C4-2B (cell line): ENCODE data around the gene GALNT13.

Experiments
- H3K27ac ChIP-seq: fragments of 450-650 bp; 2 replicates; pipeline ENCODE4 v1.5.1; 2017
- ZFX ChIP-seq: fragments of 450-650 bp; IDR thresholded peaks from 2 replicates; pipeline ENCODE4 v1.6.1; 2017
- TF ChIP-seq, protein P1 (sequence below): fragments of 450-650 bp; conservative IDR thresholded peaks from 2 replicates; pipeline ENCODE4 v1.5.1; 2017; ENCODE audit warnings: mild to moderate bottlenecking

GALNT13 gene

GRCh38 chr2:154481336-154481735, 609.6 kb downstream of the GALNT13 start:
- H3K27ac ChIP-seq: no peak overlapping the region
- no peak for TF ChIP-seq ZFX
- TF ChIP-seq, protein P1, sequence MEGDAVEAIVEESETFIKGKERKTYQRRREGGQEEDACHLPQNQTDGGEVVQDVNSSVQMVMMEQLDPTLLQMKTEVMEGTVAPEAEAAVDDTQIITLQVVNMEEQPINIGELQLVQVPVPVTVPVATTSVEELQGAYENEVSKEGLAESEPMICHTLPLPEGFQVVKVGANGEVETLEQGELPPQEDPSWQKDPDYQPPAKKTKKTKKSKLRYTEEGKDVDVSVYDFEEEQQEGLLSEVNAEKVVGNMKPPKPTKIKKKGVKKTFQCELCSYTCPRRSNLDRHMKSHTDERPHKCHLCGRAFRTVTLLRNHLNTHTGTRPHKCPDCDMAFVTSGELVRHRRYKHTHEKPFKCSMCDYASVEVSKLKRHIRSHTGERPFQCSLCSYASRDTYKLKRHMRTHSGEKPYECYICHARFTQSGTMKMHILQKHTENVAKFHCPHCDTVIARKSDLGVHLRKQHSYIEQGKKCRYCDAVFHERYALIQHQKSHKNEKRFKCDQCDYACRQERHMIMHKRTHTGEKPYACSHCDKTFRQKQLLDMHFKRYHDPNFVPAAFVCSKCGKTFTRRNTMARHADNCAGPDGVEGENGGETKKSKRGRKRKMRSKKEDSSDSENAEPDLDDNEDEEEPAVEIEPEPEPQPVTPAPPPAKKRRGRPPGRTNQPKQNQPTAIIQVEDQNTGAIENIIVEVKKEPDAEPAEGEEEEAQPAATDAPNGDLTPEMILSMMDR: no peak

GRCh38 chr2:154484338-154485099, 612.8 kb downstream of the GALNT13 start:
- no peak overlapping the region for H3K27ac ChIP-seq
- TF ChIP-seq, protein P1: no peak

DNA sequence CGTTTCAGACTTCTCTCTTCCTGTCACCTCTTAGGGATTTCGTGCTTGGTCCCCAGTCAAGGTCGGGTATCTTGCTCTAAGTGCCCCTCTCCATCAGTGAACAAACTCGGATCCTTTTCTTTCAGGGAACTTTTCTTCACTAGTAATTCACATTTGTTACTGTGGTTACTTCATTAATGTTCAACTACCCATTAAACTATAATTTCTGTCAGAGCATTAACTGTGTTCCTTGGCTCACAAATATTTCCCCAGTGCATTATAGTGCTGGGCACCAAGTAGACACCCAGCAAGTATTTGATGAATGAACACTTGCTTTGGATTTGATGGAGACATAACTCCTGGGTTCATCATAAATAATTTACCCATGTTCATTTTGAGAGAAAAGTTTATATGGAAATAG, 617.1 kb downstream of the GALNT13 start:
- H3K27ac ChIP-seq: no peak overlapping the region
- TF ChIP-seq, protein P1: no peak
- TF ChIP-seq ZFX: no peak

DNA sequence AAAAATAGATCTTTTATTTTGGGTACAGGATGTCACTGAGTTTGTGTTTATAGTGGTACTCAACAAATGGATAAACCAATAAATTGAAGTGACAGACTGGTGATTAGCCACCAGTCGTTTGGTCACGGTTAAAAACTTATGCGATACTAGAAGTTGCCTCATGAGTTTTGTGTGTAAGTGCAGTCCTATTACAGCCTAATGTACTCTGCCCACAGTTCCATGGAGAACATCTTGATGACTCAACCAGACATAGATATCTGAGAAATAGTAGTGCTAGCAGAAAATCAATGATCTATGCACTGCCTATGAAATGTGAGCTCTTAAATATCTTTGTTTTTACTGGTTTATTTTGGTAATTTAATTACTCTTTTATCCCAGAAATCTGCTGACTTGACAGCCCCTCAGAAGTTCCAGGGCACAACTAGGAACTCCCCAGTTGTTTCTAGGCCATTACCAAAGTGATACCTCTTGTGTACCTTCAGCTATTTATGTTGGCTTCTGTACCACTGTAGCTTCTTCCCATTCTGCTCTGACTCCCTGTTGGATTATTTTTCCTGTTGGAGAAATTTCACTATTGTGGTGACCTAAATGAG, 617.6 kb downstream of the GALNT13 start:
- H3K27ac ChIP-seq: no peak overlapping the region
- TF ChIP-seq, protein P1: no peak

DNA sequence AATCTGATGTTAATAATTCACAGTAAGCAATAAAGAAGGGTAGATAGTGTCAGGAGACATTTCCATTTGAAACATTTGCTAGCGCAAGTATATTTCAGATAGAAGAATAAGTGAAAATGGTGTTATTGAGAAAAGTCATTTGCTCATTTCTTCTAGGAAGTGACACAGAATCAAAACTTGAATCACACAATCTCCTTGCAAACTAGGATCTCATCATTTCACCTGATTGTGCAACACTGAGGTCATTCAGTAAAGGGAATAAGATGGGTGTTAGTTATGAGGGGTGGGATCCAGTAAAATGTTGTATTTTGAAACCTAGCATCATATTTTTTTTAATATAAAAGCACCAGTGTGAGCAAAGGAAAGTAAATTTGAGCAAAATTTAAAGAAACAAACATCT, 618.8 kb downstream of the GALNT13 start:
- no peak for TF ChIP-seq ZFX
- TF ChIP-seq, protein P1: no peak
- H3K27ac ChIP-seq: no peak overlapping the region

DNA sequence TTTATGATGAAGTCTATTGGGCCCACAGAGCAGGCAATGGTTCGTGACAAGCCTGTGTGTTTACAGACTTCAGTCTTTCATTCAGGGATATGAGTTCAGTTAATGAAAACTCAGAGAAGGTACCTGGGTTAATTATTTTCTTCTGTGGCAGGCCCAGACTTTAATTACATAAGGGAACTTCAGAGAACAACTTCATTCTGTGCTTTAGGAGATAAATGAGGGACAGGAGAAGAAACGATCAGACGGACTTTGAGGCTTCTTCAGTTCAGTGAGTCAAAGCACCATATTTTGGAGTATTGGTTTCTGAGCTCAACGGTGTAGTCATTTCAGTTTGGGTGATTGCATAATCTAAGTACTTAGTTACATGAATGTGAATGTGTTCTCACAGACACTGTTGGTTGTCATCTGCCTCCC, 623.7 kb downstream of the GALNT13 start:
- H3K27ac ChIP-seq: no peak overlapping the region
- TF ChIP-seq, protein P1: no peak
- TF ChIP-seq ZFX: no peak

DNA sequence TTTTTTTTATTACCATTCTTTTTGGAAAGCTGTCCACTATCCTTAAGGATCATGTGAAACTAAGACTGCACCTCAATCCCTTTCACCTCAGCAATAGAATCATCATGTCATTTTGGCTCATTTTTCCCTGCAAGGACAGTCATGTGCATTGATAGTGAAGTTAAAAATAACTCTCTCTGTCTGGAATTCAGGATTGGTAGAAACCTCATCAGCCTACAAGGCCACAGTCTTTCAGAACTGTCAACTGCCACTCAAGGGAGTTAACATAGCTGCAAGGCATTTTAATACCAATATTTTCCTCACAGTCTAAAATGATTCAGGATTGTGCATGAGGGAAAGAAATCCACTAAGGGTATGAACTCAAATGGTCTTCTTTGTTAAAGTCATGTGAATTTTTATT, 625.3 kb downstream of the GALNT13 start:
- no peak overlapping the region for H3K27ac ChIP-seq
- no peak for TF ChIP-seq ZFX
- TF ChIP-seq, protein P1: no peak
